ENCODE data around the gene CHRNB1. TPM values are rescaled to one million over a fixed set of nuclear protein-coding genes. Genes with fewer than 3 reads are reported as not detected.
A peak's percentile ranks its signal among the peaks of the same experiment; 100 is the strongest.

The CHRNB1 gene
- total RNA-seq, 1 donor: 6.1 TPM

- no peak for TF ChIP-seq CTCF (IDR thresholded peaks at IDR 0.05; ENCODE audit: insufficient read depth, low read length)
- no peak overlapping the region for H3K4me3 ChIP-seq (ENCODE audit: low read depth, low read length)
- peak; percentile 25 for DNase-seq (ENCODE audit: low read depth)
Measured at GRCh38 chr17:7441266-7441665, 3.6 kb upstream of the CHRNB1 start.

GRCh38 chr17:7442142-7442541, 2.7 kb upstream of the CHRNB1 start:
- no peak for TF ChIP-seq CTCF (IDR thresholded peaks at IDR 0.05; ENCODE audit: insufficient read depth, low read length)
- DNase-seq (ENCODE audit: low read depth): no peak
- no peak overlapping the region for H3K4me3 ChIP-seq (ENCODE audit: low read depth, low read length)

DNA sequence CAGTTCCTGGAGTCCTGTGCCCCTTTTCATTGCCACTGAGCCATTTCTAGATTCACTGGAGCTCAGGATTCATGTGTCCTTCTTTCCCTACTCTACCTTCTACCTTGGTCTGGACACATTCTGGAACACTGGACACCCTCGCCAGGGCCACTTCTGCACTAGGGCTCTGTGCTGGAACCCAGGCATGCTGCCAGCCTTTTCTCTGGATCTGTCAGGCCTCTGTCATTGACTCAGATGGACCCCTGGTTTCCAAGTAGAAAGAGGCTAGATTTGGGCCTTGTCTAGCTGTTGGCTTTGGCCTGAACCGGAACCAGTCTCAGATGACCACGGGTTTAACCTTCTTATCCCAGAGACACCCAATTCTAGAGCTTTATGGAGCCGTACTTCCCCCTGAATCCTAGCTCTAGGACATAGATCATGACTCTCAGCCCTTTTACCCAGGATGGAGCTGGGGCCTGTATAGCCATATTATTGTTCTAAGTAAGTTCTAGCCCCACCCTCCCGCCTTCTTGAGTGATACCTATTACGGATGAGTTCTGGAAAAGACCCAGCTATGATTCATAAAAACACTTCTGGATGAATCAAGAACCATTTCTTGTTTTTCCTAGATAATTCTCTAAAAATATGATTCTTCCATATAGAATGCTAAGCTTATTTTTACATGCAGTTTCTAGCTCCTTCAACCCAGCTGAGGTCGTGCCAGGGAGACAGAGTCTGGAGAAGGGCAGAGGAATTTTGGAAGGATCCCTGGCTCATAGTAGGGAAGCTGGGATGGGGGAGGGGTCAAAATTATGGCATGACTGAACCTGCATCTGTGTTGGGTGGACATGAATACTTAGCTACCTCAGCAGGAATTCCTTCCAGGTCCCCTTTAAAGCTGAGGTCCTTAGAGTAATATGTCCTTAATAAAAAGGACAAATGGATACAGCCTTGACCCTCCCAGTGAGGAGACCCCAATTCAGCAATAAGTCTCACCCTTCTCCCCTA, 1.1 kb upstream of the CHRNB1 start:
- TF ChIP-seq CTCF (IDR thresholded peaks at IDR 0.05; ENCODE audit: insufficient read depth, low read length): no peak
- DNase-seq (ENCODE audit: low read depth): peak; percentile 81
- no peak overlapping the region for H3K4me3 ChIP-seq (ENCODE audit: low read depth, low read length)

DNA sequence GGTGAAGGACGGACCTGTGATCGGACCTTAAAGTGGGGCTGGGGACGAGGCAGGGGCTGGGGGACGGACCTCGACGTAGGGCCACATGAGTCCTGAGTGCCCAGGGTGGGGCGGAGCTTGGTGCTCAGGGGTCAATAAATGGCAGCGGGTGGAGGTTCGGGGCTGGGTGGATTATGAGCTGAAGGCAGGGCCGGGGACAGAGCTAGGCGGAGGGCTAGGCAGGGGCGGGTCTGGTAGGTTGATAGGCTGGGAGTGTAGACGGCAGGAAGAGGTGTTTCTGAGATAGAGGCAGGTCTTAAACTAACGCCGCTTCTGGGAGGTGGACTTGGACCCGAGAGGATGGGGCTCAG, 733 bp downstream of the CHRNB1 start:
- peak overlapping the region; percentile 33 for H3K4me3 ChIP-seq (ENCODE audit: low read depth, low read length)
- DNase-seq (ENCODE audit: low read depth): no peak
- no peak for TF ChIP-seq CTCF (IDR thresholded peaks at IDR 0.05; ENCODE audit: insufficient read depth, low read length)

- no peak for TF ChIP-seq CTCF (IDR thresholded peaks at IDR 0.05; ENCODE audit: insufficient read depth, low read length)
- no peak overlapping the region for H3K4me3 ChIP-seq (ENCODE audit: low read depth, low read length)
- no peak for DNase-seq (ENCODE audit: low read depth)
Measured at GRCh38 chr17:7448461-7448860, 3.6 kb downstream of the CHRNB1 start.

- H3K4me3 ChIP-seq (ENCODE audit: low read depth, low read length): no peak overlapping the region
- TF ChIP-seq CTCF (IDR thresholded peaks at IDR 0.05; ENCODE audit: insufficient read depth, low read length): no peak
- DNase-seq (ENCODE audit: low read depth): peak; percentile 24
Measured at GRCh38 chr17:7459961-7460545, 15.2 kb downstream of the CHRNB1 start.

Measured in fibroblast of the aortic adventitia (primary cell).